ENCODE measurements around the gene SGPP1.

- TF ChIP-seq EZH2 (IDR thresholded peaks at IDR 0.05; ENCODE audit: low read depth, low read length, severe bottlenecking) (no peak), SP1 (IDR thresholded peaks at IDR 0.05; ENCODE audit: low read depth, low read length) (no peak), CTCF (IDR thresholded peaks at IDR 0.05; ENCODE audit: control extremely low read depth in 1 of 3, insufficient read depth in 1 of 3, low read depth in 1 of 3, low read length in 3 of 3) (no peak), HDAC6 (IDR thresholded peaks at IDR 0.05; ENCODE audit: low read depth, low read length) (no peak), CHD1 (IDR thresholded peaks at IDR 0.05; ENCODE audit: low read depth, low read length) (no peak), POLR2AphosphoS5 (IDR thresholded peaks at IDR 0.05; ENCODE audit: low read depth, low read length) (no peak), JUN (IDR thresholded peaks at IDR 0.05; ENCODE audit: low read depth, low read length) (no peak), POLR2A (IDR thresholded peaks at IDR 0.05; ENCODE audit: control extremely low read depth in 1 of 2, low read depth in 2 of 2, low read length in 2 of 2) (no peak), KDM1A (IDR thresholded peaks at IDR 0.05; ENCODE audit: borderline replicate concordance, low read length) (no peak), RAD21 (IDR thresholded peaks at IDR 0.05 in 1 of 2, conservative IDR thresholded peaks at IDR 0.05 in 1 of 2; ENCODE audit: low read depth in 2 of 2, low read length in 2 of 2) (no peak), GTF2F1 (IDR thresholded peaks at IDR 0.05; ENCODE audit: borderline replicate concordance, low read depth, low read length) (no peak), EGR1 (IDR thresholded peaks at IDR 0.05; ENCODE audit: borderline replicate concordance, low read depth, low read length) (no peak), CREB1 (IDR thresholded peaks at IDR 0.05) (no peak)
Observed at GRCh38 chr14:63710497-63710896, 17.4 kb downstream of the SGPP1 start.
